Skeletal muscle satellite cell (primary cell): ENCODE data around the gene IQCH.
"Not testable (repeated sequence)": the region's sequence is repeated elsewhere in the genome, so short reads cannot be mapped to it uniquely, and the experiment has no call there.

Experiments
- H3K27me3 ChIP-seq: 2 replicates; pipeline ENCODE4 v1.7.0; 2013; ENCODE audit warnings: low read length; ENCODE audit not compliant: control insufficient read depth, insufficient read depth
- H3K36me3 ChIP-seq: 2 replicates; pipeline ENCODE4 v1.7.0; 2013; ENCODE audit warnings: mild to moderate bottlenecking, control low read depth, low read length; ENCODE audit not compliant: insufficient read depth
- H3K4me1 ChIP-seq: 2 replicates; pipeline ENCODE4 v1.7.0; 2013; ENCODE audit warnings: low read length; ENCODE audit not compliant: control insufficient read depth, insufficient read depth
- H3K4me2 ChIP-seq: 2 replicates; pipeline ENCODE4 v1.7.0; 2013; ENCODE audit warnings: mild to moderate bottlenecking, low read length
- H3K4me3 ChIP-seq: 2 replicates; pipeline ENCODE4 v1.7.0; 2013; ENCODE audit warnings: low read length
- H3K9ac ChIP-seq: 2 replicates; pipeline ENCODE4 v1.7.0; 2013; ENCODE audit warnings: mild to moderate bottlenecking, low read depth, low read length, moderate library complexity
- H3K9me3 ChIP-seq: replicated peaks from 2 replicates; pipeline ENCODE4 v1.7.0; 2013; ENCODE audit warnings: mild to moderate bottlenecking, control low read depth, low read length

The IQCH gene

DNA sequence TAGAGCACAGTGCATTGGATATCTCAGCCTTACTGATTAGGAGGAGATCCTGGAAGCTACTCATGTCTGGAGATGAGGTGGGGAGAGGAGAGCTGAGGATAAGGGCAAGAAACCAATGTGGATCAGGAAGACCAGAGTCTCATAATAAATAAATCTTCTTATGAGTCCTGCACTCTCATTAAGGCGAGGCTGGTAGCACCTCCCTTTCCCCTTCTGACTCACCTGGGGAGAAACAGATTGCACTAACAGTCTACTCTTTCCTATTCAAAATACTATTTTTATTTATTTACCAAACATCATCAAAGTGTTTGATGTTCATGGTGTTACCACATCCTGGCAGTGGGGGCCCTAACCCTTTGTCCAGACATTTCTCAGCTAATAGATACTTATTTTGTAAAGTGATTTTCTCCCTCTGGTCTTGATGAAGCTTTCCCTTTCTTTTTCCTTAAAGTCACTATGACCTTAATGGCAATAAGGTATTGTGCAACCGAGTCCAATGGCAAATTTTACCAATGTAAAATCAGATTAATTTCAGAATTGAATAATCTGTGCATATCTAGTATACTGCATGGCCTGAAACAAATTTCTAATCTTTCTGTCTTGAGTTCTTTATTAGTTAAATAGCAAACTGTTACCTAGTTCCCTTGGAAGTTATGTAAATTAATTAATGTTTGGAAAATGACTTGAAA is 81.1 kb downstream of the IQCH start:
- Histone ChIP-seq H3K9ac (no peak overlapping the region), H3K4me1 (no peaks in the 10 kb centered on the region), H3K27me3 (no peaks in the 10 kb centered on the region), H3K4me2 (no peak overlapping the region), H3K9me3 (no peaks in the 10 kb centered on the region), H3K36me3 (no peaks in the 10 kb centered on the region), H3K4me3 (no peak overlapping the region)

DNA sequence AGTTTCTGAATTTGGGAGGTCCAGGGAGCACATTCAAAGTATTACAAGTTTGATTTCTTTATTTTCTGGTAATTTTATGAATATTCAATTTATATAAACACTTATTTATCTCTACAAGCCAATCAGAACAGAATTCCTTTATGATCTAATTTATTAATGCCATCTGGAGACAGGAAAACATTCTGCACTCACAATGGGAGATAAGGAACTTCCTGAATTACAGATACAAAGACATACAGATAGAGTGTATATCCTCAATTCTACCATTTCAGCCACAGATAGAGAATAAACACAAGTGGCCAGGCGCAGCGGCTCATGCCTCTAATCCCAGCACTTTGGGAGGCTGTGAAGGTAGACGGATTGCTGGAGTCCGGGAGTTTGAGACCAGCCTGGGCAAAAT is 86.0 kb downstream of the IQCH start:
- Histone ChIP-seq H3K9ac (no peak overlapping the region), H3K4me2 (no peak overlapping the region), H3K36me3 (no peaks in the 10 kb centered on the region), H3K4me1 (no peaks in the 10 kb centered on the region), H3K27me3 (no peaks in the 10 kb centered on the region), H3K4me3 (no peak overlapping the region), H3K9me3 (no peaks in the 10 kb centered on the region)

DNA sequence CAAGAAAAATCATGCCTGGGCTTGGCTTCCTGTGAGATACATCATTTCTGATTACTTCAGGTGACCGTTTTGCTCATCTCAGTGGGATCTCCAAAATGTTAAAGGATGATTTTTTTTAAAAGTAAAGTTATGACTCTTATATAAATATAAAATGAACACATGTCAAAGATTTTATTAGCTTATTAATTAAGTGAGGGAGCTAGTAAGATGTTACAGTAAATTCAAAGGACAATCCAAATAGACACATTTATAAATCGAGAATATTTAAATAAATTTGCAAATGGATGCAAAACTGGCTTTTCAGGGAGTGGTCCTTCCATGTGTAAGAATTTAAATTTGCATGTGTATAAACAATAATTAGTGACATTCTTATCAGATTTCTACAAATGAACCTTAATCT is 87.0 kb downstream of the IQCH start:
- Histone ChIP-seq H3K9ac (no peak overlapping the region), H3K4me2 (no peak overlapping the region), H3K4me1 (no peaks in the 10 kb centered on the region), H3K27me3 (no peaks in the 10 kb centered on the region), H3K36me3 (no peaks in the 10 kb centered on the region), H3K9me3 (no peaks in the 10 kb centered on the region), H3K4me3 (no peak overlapping the region)

DNA sequence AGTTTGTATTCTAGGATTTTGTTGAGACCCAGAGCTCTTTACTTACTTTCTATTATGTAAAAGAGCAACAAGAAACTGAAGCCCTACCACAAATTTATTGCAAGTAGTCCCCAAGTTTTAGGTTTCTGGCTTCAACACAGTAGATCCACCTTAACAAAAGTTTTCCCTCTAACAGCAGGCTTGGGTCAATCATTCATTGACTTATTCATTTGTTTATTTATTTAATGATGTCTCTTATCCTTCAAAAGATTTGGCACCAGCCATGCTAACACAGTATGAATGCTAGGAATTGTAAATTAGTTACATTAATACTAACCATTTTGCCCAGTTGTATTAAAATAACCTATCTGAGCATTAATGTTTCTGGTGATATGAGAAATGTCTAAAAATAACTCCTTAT is 88.6 kb downstream of the IQCH start:
- no peak overlapping the region for H3K4me3 ChIP-seq
- H3K9me3 ChIP-seq = no peaks in the 10 kb centered on the region

DNA sequence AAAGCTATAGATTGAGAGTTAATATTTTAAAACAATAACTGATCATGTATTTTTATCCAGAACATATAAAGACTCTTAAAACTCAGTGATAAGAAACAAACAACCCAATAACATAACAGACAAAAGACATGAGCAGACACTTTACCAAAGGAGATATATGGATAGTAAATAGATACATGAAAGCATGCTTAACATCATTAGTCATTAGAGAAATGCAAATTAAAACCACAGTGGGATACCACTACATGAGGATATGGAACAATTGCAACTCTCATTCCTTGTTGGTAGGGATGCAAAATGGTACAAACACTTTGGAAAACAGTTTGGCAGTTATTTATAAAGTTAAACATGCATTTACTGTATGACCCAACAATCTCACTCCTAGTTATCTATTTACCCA is 95.0 kb downstream of the IQCH start:
- H3K27me3 ChIP-seq = no peaks in the 10 kb centered on the region
- H3K4me1 ChIP-seq = no peaks in the 10 kb centered on the region
- no peaks in the 10 kb centered on the region for H3K36me3 ChIP-seq
- H3K4me2 ChIP-seq = no peak overlapping the region
- H3K4me3 ChIP-seq = no peak overlapping the region
- H3K9me3 ChIP-seq = peaks cover 3% of the 10 kb centered on the region
- H3K9ac ChIP-seq = no peak overlapping the region

More for the DNA sequence above, 88.6 kb downstream of the IQCH start:
- Histone ChIP-seq H3K4me2 (no peak overlapping the region), H3K27me3 (no peaks in the 10 kb centered on the region), H3K9ac (no peak overlapping the region), H3K36me3 (no peaks in the 10 kb centered on the region), H3K4me1 (no peaks in the 10 kb centered on the region)

DNA sequence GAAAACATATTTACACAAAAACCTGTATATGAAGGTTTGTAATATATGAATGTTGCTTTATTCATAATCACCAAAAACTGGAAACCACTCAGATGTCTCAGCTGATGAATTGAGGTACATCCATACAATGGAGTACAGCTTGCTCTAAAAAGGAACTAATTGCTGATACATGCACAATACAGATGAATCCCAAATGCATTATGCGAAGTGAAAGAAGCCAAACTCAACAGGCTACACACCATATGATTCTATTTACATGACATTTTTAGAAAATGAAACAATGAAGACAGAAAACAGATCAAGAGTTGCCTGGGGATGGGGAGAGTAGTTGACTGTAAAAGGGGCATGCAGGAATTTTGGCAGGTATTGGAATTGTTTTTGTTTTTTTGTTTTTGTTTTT is 95.5 kb downstream of the IQCH start:
- no peaks in the 10 kb centered on the region for H3K4me1 ChIP-seq
- no peaks in the 10 kb centered on the region for H3K27me3 ChIP-seq
- no peak overlapping the region for H3K4me3 ChIP-seq
- peaks cover 3% of the 10 kb centered on the region for H3K9me3 ChIP-seq
- H3K36me3 ChIP-seq = no peaks in the 10 kb centered on the region
- H3K9ac ChIP-seq = no peak overlapping the region
- H3K4me2 ChIP-seq = no peak overlapping the region

DNA sequence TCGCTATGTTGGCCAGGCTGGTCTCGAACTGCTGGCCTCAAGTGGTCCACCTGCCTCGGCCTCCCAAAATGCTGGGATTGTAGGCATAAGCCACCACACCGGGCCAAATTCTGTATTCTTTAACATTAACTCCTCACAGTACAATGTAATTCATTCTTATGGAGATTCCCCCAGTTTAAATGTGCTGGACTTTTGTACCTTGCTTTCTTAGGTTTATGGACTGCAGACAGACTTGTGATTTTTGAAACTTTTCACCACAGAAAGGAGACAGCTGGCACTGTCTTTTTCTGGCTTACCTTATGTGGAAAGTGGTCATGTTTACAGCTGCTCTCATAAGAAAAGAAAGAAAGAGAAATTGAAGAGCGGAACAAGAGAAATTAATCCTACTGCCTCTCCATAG is 103.8 kb downstream of the IQCH start:
- H3K27me3 ChIP-seq = no peaks in the 10 kb centered on the region
- H3K4me1 ChIP-seq = no peaks in the 10 kb centered on the region
- no peaks in the 10 kb centered on the region for H3K36me3 ChIP-seq

DNA sequence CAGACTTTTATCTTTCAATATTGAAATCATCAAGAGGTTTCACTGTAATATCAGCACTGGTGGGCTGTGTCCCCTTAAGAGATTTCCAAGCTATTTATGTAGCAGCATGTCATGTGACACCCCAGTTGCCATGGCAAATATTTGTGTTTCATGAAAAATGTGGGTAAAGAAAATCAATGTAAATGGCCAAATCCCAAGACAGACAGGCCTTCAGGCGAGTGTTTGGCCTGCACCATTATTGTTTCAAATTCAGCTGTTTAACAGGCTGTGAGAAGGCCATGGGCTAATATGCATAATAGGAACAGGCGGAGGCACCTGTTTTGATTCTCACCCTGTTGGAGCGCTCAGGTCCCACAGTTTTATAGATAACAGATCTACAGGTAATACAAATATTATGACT is 104.2 kb downstream of the IQCH start:
- no peaks in the 10 kb centered on the region for H3K9me3 ChIP-seq

More for the DNA sequence above, 103.8 kb downstream of the IQCH start:
- Histone ChIP-seq H3K4me3 (no peak overlapping the region), H3K9ac (no peak overlapping the region), H3K9me3 (no peaks in the 10 kb centered on the region), H3K4me2 (no peak overlapping the region)

DNA sequence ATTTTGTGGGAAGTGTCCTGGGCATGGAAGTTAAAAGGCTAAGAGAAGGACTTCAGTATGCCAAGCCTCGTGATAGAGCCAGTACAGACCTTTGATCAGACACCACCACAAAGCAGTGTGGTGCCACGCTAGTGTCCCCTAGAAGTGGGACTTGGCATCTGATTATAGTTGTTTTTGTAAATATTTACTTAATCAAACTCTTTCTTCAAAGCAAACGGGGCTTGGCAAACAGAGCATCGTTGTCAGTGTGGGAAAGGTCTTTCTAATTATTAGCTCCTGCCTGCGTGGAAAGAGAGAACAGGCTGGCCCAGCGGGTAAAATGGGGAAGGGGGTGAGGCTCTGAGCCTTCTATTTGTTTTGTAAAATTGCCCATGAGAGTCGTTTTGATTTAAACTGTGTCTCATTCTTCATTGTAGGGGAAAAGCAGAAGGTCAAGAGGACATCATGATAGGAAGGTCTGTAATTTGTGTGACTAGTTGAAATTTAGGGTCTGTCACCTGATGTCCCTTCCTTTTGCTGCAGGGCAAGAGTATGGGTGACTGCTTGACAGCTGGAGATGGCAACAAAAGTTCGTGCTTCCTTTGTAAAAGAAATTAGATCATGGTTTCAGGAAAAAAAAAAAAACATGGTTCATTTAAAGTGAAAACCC is 105.0 kb downstream of the IQCH start:
- no peak overlapping the region for H3K9ac ChIP-seq
- no peaks in the 10 kb centered on the region for H3K27me3 ChIP-seq
- H3K4me1 ChIP-seq = no peaks in the 10 kb centered on the region
- no peak overlapping the region for H3K4me2 ChIP-seq
- no peaks in the 10 kb centered on the region for H3K36me3 ChIP-seq
- H3K4me3 ChIP-seq = no peak overlapping the region
- no peaks in the 10 kb centered on the region for H3K9me3 ChIP-seq

More for the DNA sequence above, 104.2 kb downstream of the IQCH start:
- Histone ChIP-seq H3K4me2 (no peak overlapping the region), H3K27me3 (no peaks in the 10 kb centered on the region), H3K36me3 (no peaks in the 10 kb centered on the region), H3K4me3 (no peak overlapping the region), H3K4me1 (no peaks in the 10 kb centered on the region), H3K9ac (no peak overlapping the region)

DNA sequence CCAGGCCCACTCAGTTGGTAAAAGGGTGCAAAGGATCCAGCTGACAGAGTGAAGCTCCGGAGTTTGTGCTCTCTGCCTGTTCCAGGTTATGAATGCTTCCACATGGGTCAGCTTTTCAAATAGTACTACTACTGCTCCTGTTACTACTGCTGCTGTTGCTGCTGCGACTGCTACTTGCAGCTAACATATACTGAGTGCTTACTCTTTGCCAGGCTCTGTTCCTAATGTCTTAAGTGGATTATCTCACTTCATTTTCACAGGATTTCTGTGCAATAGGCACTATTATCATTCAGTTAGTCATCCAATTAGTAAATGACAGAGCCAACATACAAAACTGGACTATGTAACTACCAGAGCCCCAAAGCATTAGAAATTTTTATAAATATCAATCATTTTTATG is 106.5 kb downstream of the IQCH start:
- H3K27me3 ChIP-seq = no peaks in the 10 kb centered on the region
- no peak overlapping the region for H3K4me2 ChIP-seq
- H3K9me3 ChIP-seq = no peaks in the 10 kb centered on the region

DNA sequence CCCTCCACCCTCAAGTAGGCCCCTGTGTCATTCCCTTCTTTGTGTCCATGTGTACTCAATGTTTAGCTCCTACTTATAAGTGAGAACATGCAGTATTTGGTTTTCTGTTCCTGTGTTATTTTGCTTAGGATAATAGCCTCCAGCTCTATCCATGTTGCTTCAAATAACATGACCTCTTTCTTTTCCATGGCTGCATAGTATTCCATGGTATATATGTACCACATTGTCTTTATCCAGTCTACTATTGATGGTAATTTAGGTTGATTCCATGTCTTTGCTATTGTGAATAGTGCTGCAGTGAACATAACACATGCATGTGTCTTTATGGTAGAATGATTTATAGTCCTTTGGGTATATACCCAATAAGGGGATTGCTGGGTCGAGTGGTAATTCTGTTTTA is 109.1 kb downstream of the IQCH start:
- not testable (repeated sequence) for H3K4me3 ChIP-seq, H3K9me3 ChIP-seq, H3K36me3 ChIP-seq, H3K4me1 ChIP-seq, H3K4me2 ChIP-seq, H3K9ac ChIP-seq, H3K27me3 ChIP-seq

More for the DNA sequence above, 106.5 kb downstream of the IQCH start:
- Histone ChIP-seq H3K9ac (no peak overlapping the region), H3K36me3 (no peaks in the 10 kb centered on the region), H3K4me1 (no peaks in the 10 kb centered on the region), H3K4me3 (no peak overlapping the region)

DNA sequence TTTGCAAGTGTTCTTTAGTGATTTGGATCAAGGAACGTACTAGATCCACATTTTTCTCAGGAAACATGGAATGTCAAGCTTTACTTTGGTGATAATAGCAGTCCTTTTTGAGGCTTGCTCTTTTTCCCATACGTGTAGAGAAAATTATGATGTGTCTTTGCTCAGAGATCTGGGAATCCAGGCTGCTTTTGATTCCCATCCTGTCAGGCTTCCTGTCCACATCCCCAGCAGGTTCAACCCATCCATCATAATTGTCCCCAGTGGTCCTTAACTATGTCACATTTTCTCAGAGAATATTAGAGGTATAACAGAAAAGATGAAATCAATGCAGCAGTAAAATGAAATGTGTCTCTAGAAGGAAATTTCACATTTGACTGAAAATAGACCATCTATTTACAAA is 111.4 kb downstream of the IQCH start:
- no peaks in the 10 kb centered on the region for H3K36me3 ChIP-seq
- H3K9ac ChIP-seq = no peak overlapping the region
- H3K4me2 ChIP-seq = no peak overlapping the region
- no peaks in the 10 kb centered on the region for H3K4me1 ChIP-seq
- no peaks in the 10 kb centered on the region for H3K9me3 ChIP-seq
- H3K27me3 ChIP-seq = peaks cover 10% of the 10 kb centered on the region
- H3K4me3 ChIP-seq = no peak overlapping the region
